Type B pancreatic cell (in vitro differentiated cells): ENCODE measurements around the gene B3GAT2. TPM values are rescaled to one million over a fixed set of nuclear protein-coding genes. Genes with fewer than 3 reads are reported as not detected.

Source experiments
- DNase-seq: peaks from one replicate; pipeline ENCODE4 v3.0.0; 2021; ENCODE audit warnings: mixed read lengths; ENCODE audit not compliant: unreplicated experiment; ENCODE audit errors: extremely low spot score
- H3K27ac Mint-ChIP-seq: 2 replicates; pipeline ENCODE4 v1.8.0; 2021; ENCODE audit warnings: mild to moderate bottlenecking, mixed read lengths
- H3K27me3 Mint-ChIP-seq: 2 replicates; pipeline ENCODE4 v1.8.0; 2021; ENCODE audit warnings: mixed read lengths
- H3K36me3 Mint-ChIP-seq: 2 replicates; pipeline ENCODE4 v1.8.0; 2021; ENCODE audit warnings: mixed read lengths
- H3K4me1 Mint-ChIP-seq: one replicate; pipeline ENCODE4 v1.8.0; 2021; ENCODE audit warnings: mixed read lengths; ENCODE audit not compliant: unreplicated experiment
- H3K4me3 Mint-ChIP-seq: 2 replicates; pipeline ENCODE4 v1.8.0; 2021; ENCODE audit warnings: mild to moderate bottlenecking, mixed read lengths
- H3K9me3 Mint-ChIP-seq: 2 replicates; pipeline ENCODE4 v1.8.0; 2021; ENCODE audit warnings: mixed read lengths
- total RNA-seq: library from RNA; stranded (reverse); gene quantifications from 2 replicates; pipeline ENCODE4 v1.2.1, GENCODE V29; 2021; ENCODE audit warnings: low replicate concordance
- TF ChIP-seq, protein P1 (sequence below): fragments of 200-600 bp; sonication (generic); conservative IDR thresholded peaks from 2 replicates; pipeline ENCODE4 v1.5.0; 2021; ENCODE audit warnings: antibody characterized with exemption, mild to moderate bottlenecking

The B3GAT2 gene
- total RNA-seq, 1 donor from 2014 or later, result 1.7 TPM

DNA sequence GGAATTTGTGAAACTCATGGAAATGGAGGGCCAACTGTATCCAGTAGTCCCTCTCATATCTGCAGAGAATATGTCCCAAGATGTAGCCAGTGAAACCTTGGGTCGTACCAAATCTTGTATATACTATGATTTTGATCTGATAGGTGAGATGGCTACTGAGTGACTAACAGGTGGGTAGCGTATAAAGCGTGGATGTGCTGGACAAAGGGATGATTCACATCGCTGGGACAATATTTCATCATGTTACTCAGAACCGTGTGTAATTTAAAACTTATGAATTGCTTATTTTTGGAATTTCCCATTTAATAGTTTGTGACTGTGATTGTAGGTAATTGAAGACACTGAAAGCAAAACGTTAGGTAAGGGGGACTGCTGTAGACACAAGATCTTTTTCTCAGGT lies 145.1 kb downstream of the B3GAT2 start:
- no peak overlapping the region for H3K27ac Mint-ChIP-seq
- no peaks in the 10 kb centered on the region for H3K36me3 Mint-ChIP-seq
- H3K9me3 Mint-ChIP-seq, result no peaks in the 10 kb centered on the region
- TF ChIP-seq, protein P1, sequence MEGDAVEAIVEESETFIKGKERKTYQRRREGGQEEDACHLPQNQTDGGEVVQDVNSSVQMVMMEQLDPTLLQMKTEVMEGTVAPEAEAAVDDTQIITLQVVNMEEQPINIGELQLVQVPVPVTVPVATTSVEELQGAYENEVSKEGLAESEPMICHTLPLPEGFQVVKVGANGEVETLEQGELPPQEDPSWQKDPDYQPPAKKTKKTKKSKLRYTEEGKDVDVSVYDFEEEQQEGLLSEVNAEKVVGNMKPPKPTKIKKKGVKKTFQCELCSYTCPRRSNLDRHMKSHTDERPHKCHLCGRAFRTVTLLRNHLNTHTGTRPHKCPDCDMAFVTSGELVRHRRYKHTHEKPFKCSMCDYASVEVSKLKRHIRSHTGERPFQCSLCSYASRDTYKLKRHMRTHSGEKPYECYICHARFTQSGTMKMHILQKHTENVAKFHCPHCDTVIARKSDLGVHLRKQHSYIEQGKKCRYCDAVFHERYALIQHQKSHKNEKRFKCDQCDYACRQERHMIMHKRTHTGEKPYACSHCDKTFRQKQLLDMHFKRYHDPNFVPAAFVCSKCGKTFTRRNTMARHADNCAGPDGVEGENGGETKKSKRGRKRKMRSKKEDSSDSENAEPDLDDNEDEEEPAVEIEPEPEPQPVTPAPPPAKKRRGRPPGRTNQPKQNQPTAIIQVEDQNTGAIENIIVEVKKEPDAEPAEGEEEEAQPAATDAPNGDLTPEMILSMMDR, result no peak
- H3K4me3 Mint-ChIP-seq, result no peak overlapping the region
- DNase-seq, result no peak
- no peaks in the 10 kb centered on the region for H3K4me1 Mint-ChIP-seq
- H3K27me3 Mint-ChIP-seq, result no peaks in the 10 kb centered on the region
